Measurements from ENCODE around the gene CAMSAP1.
"Not testable (repeated sequence)": the region's sequence is repeated elsewhere in the genome, so short reads cannot be mapped to it uniquely, and the experiment has no call there.

GRCh38 chr9:135947105-135947504, 39.8 kb upstream of the CAMSAP1 start:
- TF ChIP-seq CTCF (IDR thresholded peaks at IDR 0.05; ENCODE audit: borderline replicate concordance, extremely low read depth, low read length, poor library complexity, severe bottlenecking); EZH2 (IDR thresholded peaks at IDR 0.05; ENCODE audit: borderline replicate concordance, low read depth, low read length, severe bottlenecking): not testable (repeated sequence)
